PC-3 (cell line): ENCODE data around the gene PPIE. TPM values are rescaled to one million over a fixed set of nuclear protein-coding genes. Genes with fewer than 3 reads are reported as not detected.
A peak's percentile ranks its signal among the peaks of the same experiment; 100 is the strongest.

Experiments
- ATAC-seq: fragments of 200-7000 bp; cut with Tn5 transposase; 2 replicates; pipeline ENCODE4 v1.9.1; 2020; ENCODE audit warnings: mild to moderate bottlenecking, moderate library complexity
- BruUV-seq: library from RNA; stranded (reverse); fragments of 400-500 nt; replicated peaks from 2 replicates; lab custom pipeline; 2021; lab: Mats Ljungman, UMichigan
- CTCF ChIA-PET: fragments of 300-600 bp; sonication (Branson Sonifier 250); formaldehyde crosslinking; loops from one replicate; lab custom pipeline; 2022; ENCODE audit warnings: antibody characterized with exemption; lab: Charles Lee
- POLR2A ChIA-PET: fragments of 300-600 bp; sonication (Branson Sonifier 250); formaldehyde crosslinking; loops from one replicate; lab custom pipeline; 2022; ENCODE audit warnings: antibody characterized with exemption; ENCODE audit not compliant: unreplicated experiment; lab: Charles Lee
- DNase-seq: peaks from one replicate; pipeline ENCODE4 v3.0.0-alpha.2; 2015
- H2AFZ ChIP-seq: fragments of 300-600 bp; sonication (generic); 2 replicates; pipeline ENCODE4 v1.6.0; 2016; ENCODE audit warnings: antibody characterized with exemption, low read length
- H3F3A ChIP-seq: fragments of 300-600 bp; sonication (generic); one replicate; pipeline ENCODE4 v1.6.0; 2017; ENCODE audit warnings: antibody characterized with exemption, low read length, control low read depth, mild to moderate bottlenecking; ENCODE audit not compliant: unreplicated experiment
- H3K27ac ChIP-seq: fragments of 300-600 bp; sonication (generic); 2 replicates; pipeline ENCODE4 v1.5.1; 2016; ENCODE audit warnings: mild to moderate bottlenecking, low read length
- H3K27me3 ChIP-seq: fragments of 300-600 bp; sonication (generic); 2 replicates; pipeline ENCODE4 v1.6.1; 2016; ENCODE audit warnings: low read length, mixed read lengths
- H3K36me3 ChIP-seq: fragments of 300-600 bp; sonication (generic); 2 replicates; pipeline ENCODE4 v1.6.1; 2016; ENCODE audit warnings: low read depth, mixed run types, low read length, mixed read lengths
- H3K4me1 ChIP-seq: fragments of 300-600 bp; sonication (generic); 2 replicates; pipeline ENCODE4 v1.5.1; 2016; ENCODE audit warnings: low read length; ENCODE audit not compliant: insufficient read depth
- H3K4me2 ChIP-seq: fragments of 300-600 bp; sonication (generic); 2 replicates; pipeline ENCODE4 v1.6.0; 2016; ENCODE audit warnings: low read length
- H3K4me3 ChIP-seq: fragments of 300-600 bp; sonication (generic); 2 replicates; pipeline ENCODE4 v1.5.1; 2016; ENCODE audit warnings: mild to moderate bottlenecking, low read length, mixed read lengths
- H3K79me2 ChIP-seq: fragments of 300-600 bp; sonication (generic); 2 replicates; pipeline ENCODE4 v1.6.1; 2017; ENCODE audit warnings: low read length, mixed read lengths
- H3K9ac ChIP-seq: fragments of 300-600 bp; sonication (generic); 2 replicates; pipeline ENCODE4 v1.6.0; 2016; ENCODE audit warnings: mild to moderate bottlenecking, low read length
- H3K9me2 ChIP-seq: fragments of 300-600 bp; sonication (generic); replicated peaks from 2 replicates; pipeline ENCODE4 v1.6.1; 2016; ENCODE audit warnings: mixed run types, low read length, mixed read lengths
- H3K9me3 ChIP-seq: fragments of 300-600 bp; sonication (generic); 2 replicates; pipeline ENCODE4 v1.6.1; 2016; ENCODE audit warnings: low read length, mixed read lengths
- H4K20me1 ChIP-seq: fragments of 300-600 bp; sonication (generic); 2 replicates; pipeline ENCODE4 v1.6.1; 2016; ENCODE audit warnings: low read length, mixed read lengths
- EZH2 ChIP-seq: fragments of 300-600 bp; sonication (generic); IDR thresholded peaks from one replicate; pipeline ENCODE4 v1.6.1; 2017; ENCODE audit warnings: antibody characterized with exemption, mild to moderate bottlenecking, low read length; ENCODE audit not compliant: unreplicated experiment
- EZH2phosphoT487 ChIP-seq: fragments of 300-600 bp; sonication (generic); IDR thresholded peaks from 2 replicates; pipeline ENCODE4 v1.6.1; 2018; ENCODE audit warnings: mild to moderate bottlenecking, antibody characterized with exemption, low read length, borderline replicate concordance
- intact Hi-C: fragments of 100-400 bp; cut with micrococcal nuclease; formaldehyde crosslinking; loops from 2 replicates; pipeline ENCODE4 v1.9.0; 2023
- total RNA-seq: library from RNA; depleted of rRNA; stranded (reverse); fragments of >200 nt; gene quantifications from 2 replicates; pipeline ENCODE4 v1.2.3, GENCODE V29; 2014
- TF ChIP-seq, protein P1 (sequence below): fragments of 300-600 bp; sonication (generic); conservative IDR thresholded peaks from 2 replicates; pipeline ENCODE4 v1.5.1; 2017; ENCODE audit warnings: antibody characterized with exemption, low read depth, mild to moderate bottlenecking, low read length

PPIE gene
- total RNA-seq, 1 experiment from 2014 or later: 53.6 TPM

- no peaks in the 10 kb centered on the region for H3K79me2 ChIP-seq
- ChIA-PET CTCF (no interaction called here), POLR2A (no interaction called here)
- no peak overlapping the region for H3K4me3 ChIP-seq
- no peak overlapping the region for H3K9ac ChIP-seq
- H2AFZ ChIP-seq: no peak overlapping the region
- ATAC-seq: no peak
- no peak for DNase-seq
- H3F3A ChIP-seq: no peaks in the 10 kb centered on the region
- H3K36me3 ChIP-seq: no peaks in the 10 kb centered on the region
- H3K9me3 ChIP-seq: no peaks in the 10 kb centered on the region
- TF ChIP-seq EZH2phosphoT487 (no peak), EZH2 (no peak)
- TF ChIP-seq, protein P1, sequence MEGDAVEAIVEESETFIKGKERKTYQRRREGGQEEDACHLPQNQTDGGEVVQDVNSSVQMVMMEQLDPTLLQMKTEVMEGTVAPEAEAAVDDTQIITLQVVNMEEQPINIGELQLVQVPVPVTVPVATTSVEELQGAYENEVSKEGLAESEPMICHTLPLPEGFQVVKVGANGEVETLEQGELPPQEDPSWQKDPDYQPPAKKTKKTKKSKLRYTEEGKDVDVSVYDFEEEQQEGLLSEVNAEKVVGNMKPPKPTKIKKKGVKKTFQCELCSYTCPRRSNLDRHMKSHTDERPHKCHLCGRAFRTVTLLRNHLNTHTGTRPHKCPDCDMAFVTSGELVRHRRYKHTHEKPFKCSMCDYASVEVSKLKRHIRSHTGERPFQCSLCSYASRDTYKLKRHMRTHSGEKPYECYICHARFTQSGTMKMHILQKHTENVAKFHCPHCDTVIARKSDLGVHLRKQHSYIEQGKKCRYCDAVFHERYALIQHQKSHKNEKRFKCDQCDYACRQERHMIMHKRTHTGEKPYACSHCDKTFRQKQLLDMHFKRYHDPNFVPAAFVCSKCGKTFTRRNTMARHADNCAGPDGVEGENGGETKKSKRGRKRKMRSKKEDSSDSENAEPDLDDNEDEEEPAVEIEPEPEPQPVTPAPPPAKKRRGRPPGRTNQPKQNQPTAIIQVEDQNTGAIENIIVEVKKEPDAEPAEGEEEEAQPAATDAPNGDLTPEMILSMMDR: no peak
- H3K27me3 ChIP-seq: 0 out of 2 replicates have a peak, but pooled peaks cover 12% of the 10 kb centered on the region
- intact Hi-C loops: loop anchor here (10.0 kb wide), 1 partner anchor 633 kb away; no protein-coding TSS in a partner anchor
- H3K27ac ChIP-seq: no peak overlapping the region
- no TSS peak for BruUV-seq
- H3K4me2 ChIP-seq: no peak overlapping the region
- no peaks in the 10 kb centered on the region for H4K20me1 ChIP-seq
- no peaks in the 10 kb centered on the region for H3K9me2 ChIP-seq
- peaks cover 3% of the 10 kb centered on the region; the same call in 1 of the 2 replicates for H3K4me1 ChIP-seq
Observed at GRCh38 chr1:39727932-39728317, 10.8 kb upstream of the PPIE start.

- intact Hi-C loops: loop anchor here (10.0 kb wide), 1 partner anchor 634 kb away; no protein-coding TSS in a partner anchor
- Histone ChIP-seq H3K4me1 (peaks cover 3% of the 10 kb centered on the region; the same call in 1 of the 2 replicates), H3K4me3 (no peak overlapping the region), H3K27ac (no peak overlapping the region), H3K36me3 (no peaks in the 10 kb centered on the region), H3K9me3 (no peaks in the 10 kb centered on the region), H3K27me3 (0 out of 2 replicates have a peak, but pooled peaks cover 12% of the 10 kb centered on the region), H2AFZ (no peak overlapping the region), H3K79me2 (no peaks in the 10 kb centered on the region), H3K9me2 (no peaks in the 10 kb centered on the region), H3K9ac (no peak overlapping the region), H3F3A (no peaks in the 10 kb centered on the region), H3K4me2 (no peak overlapping the region), H4K20me1 (no peaks in the 10 kb centered on the region)
- TF ChIP-seq EZH2: no peak
- no peak for TF ChIP-seq EZH2phosphoT487
- TF ChIP-seq, protein P1: peak; percentile 35; the same call in 1 of the 2 replicates
- CTCF ChIA-PET: no interaction called here
- DNase-seq (peak; percentile 24), ATAC-seq (no peak)
- POLR2A ChIA-PET: no interaction called here
- no TSS peak for BruUV-seq
Observed at GRCh38 chr1:39729030-39729429, 9.7 kb upstream of the PPIE start.

DNA sequence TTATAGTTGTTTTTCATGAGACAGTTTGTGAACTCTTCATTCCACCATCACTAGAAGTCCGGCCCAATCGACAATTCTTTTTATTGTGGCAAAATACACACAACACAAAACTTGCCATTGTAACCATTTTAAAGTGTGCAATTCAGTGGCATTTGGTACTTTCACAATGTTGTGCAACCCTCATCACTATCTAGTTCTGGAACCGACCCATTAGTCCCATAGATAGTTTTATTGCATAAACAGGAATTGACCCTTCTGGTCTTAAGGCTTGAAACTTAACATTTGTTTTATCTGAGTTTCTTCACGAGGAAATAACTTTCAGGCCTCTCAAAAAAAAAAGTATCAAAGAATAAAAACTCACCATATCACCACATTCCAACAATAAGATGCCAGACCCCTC, 8.8 kb upstream of the PPIE start:
- Histone ChIP-seq H3K9me3 (no peaks in the 10 kb centered on the region), H3K9me2 (no peaks in the 10 kb centered on the region), H2AFZ (no peak overlapping the region), H4K20me1 (no peaks in the 10 kb centered on the region), H3K36me3 (no peaks in the 10 kb centered on the region), H3K79me2 (no peaks in the 10 kb centered on the region), H3K4me2 (no peak overlapping the region), H3K27me3 (0 out of 2 replicates have a peak, but pooled peaks cover 12% of the 10 kb centered on the region), H3K4me1 (peaks cover 3% of the 10 kb centered on the region; the same call in 1 of the 2 replicates), H3K27ac (no peak overlapping the region), H3F3A (no peaks in the 10 kb centered on the region), H3K9ac (no peak overlapping the region), H3K4me3 (no peak overlapping the region)
- DNase-seq: no peak
- BruUV-seq: no TSS peak
- intact Hi-C loops: loop anchor here (10.0 kb wide), 2 partner anchors 65 to 635 kb away; no protein-coding TSS in a partner anchor
- TF ChIP-seq, protein P1: no peak
- TF ChIP-seq EZH2: no peak
- TF ChIP-seq EZH2phosphoT487: no peak
- no peak for ATAC-seq
- POLR2A ChIA-PET: no interaction called here
- CTCF ChIA-PET: no interaction called here
